Omental fat pad (tissue), 4 donors: ENCODE results near the gene RYR2. TPM values are rescaled to one million over a fixed set of nuclear protein-coding genes. Genes with fewer than 3 reads are reported as not detected.
"Not testable (repeated sequence)": the region's sequence is repeated elsewhere in the genome, so short reads cannot be mapped to it uniquely, and the experiment has no call there.

ENCODE experiments used
- ATAC-seq: fragments of 150-250 bp; one replicate; pipeline ENCODE4 v1.9.1; 2016; ENCODE audit warnings: mild to moderate bottlenecking, moderate library complexity; ENCODE audit not compliant: low FRiP score
- DNase-seq: peaks from one replicate; pipeline ENCODE4 v3.0.0-alpha.2; 2019; ENCODE audit warnings: low spot score
- total RNA-seq, 4 donors: library from RNA; depleted of rRNA; stranded (reverse); fragments of >200 nt; gene quantifications; one replicate each; pipeline ENCODE4 v1.1.0, GENCODE V29; 2016
- TF ChIP-seq, protein P1 (sequence below), 3 donors: fragments of 450-650 bp; IDR thresholded peaks; one replicate each; pipeline ENCODE4 v1.5.1; 2016 to 2017; ENCODE audit warnings: antibody characterized with exemption in 3 of 3, mild to moderate bottlenecking in 3 of 3, moderate library complexity in 2 of 3

Gene RYR2
- total RNA-seq, 4 donors from 2014 or later: 0.19 to 2.4 (median 1.2) TPM

DNA sequence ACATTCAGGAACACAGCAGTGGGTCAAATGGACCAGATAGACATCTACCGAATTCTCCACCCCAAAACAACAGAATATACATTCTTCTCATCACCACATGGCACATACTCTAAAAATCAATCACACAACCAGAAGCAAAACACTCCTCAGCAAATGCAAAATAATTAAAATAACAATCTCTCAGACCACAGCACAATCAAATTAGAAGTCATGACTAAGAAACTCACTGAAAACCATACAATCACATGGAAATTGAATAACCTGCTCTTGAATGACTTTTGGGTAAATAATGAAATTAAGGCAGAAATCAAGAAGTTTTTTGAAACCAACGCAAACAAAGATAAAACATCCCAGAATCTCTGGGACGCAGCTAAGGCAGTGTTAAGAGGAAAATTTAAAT is 799.5 kb downstream of the RYR2 start:
- TF ChIP-seq, protein P1, sequence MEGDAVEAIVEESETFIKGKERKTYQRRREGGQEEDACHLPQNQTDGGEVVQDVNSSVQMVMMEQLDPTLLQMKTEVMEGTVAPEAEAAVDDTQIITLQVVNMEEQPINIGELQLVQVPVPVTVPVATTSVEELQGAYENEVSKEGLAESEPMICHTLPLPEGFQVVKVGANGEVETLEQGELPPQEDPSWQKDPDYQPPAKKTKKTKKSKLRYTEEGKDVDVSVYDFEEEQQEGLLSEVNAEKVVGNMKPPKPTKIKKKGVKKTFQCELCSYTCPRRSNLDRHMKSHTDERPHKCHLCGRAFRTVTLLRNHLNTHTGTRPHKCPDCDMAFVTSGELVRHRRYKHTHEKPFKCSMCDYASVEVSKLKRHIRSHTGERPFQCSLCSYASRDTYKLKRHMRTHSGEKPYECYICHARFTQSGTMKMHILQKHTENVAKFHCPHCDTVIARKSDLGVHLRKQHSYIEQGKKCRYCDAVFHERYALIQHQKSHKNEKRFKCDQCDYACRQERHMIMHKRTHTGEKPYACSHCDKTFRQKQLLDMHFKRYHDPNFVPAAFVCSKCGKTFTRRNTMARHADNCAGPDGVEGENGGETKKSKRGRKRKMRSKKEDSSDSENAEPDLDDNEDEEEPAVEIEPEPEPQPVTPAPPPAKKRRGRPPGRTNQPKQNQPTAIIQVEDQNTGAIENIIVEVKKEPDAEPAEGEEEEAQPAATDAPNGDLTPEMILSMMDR (IDR thresholded peaks at IDR 0.05): no peak
- no peak for DNase-seq
- no peak for ATAC-seq

DNA sequence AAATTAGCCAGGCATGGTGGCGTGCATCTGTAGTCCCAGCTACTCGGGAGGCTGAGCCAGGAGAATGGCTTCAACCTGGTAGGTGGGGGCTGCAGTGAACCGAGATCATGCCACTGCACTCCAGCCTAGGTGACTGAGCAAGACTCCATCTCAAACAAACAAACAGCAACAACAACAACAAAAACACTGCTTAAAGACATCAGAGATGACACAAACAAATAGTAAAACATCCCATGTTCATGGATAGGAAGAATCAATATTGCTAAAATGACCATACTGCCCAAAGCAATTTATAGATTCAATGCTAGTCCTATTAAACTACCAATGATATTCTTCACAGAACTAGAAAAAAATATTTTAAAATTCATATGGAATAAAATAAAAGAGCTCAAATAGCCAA is 801.5 kb downstream of the RYR2 start:
- not testable (repeated sequence) for ATAC-seq, DNase-seq

DNA sequence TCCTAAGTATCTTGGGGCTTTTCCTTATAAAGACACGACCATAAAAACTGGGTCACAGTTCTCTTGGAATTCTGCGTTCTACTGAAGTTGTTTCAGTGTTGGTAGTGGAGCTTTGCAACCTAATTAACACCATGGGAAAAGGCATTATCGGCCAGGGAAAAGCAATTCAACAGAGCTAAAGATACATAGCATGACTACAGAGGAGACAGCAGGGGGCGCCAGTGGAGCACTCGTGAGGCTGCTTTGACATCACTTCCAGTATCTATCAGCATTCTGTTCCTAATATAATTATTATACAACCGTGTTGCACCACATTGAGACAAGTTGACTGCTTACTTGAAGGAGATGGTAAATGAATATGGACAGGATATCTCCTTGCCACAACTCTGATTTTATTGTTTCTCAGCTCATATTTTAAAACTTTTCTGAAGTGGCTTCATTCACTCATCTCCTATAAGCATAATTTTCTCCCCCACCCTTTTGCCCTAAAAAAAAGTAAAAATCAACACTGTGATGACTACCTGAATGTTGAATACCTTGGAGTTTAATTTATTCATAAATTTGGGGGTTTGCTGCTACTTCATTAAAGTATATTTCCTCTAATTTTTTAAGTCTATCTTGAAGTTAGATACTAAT is 809.3 kb downstream of the RYR2 start:
- TF ChIP-seq, protein P1 (IDR thresholded peaks at IDR 0.05): no peak
- no peak for ATAC-seq

DNA sequence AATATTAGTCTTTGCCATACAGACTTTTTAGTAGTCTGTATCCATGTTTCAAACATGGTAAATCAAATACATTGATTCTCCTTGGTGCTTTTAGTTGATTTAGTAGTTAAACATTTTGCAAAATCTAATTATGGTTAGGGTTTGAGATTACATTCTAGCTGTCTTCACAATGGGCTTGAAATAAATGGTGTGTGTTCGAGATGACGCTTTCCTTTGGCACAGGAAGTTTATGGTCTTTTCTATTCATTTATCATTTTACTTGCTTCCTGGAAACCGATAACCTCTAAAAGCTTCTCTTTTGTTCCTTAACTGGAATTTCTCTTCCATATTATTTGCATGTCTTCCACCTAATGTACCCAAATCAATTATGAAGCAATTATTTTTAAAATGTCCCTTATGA is 810.4 kb downstream of the RYR2 start:
- TF ChIP-seq, protein P1 (IDR thresholded peaks at IDR 0.05): no peak
- ATAC-seq (no peak), DNase-seq (no peak)

More for the DNA sequence above, 809.3 kb downstream of the RYR2 start:
- no peak for DNase-seq

DNA sequence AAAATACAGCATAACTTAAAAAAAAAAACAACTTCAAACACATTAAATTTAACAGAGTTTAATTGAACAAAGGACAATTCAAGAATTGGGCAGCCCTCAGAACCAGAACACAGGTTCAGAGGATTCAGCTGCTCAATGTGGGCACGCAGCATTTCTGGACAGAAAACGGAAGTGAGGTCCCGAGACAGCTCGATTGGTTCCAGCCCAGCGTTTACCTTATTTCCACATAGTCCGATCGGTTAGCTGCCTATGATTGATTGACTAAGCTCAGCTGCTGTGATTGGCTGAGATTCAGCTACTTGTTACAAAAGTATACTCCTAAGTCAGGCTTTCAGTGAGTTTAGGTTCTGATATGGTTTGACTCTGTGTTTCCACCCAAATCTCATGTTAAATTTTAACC is 815.5 kb downstream of the RYR2 start:
- no peak for DNase-seq
- TF ChIP-seq, protein P1 (IDR thresholded peaks at IDR 0.05): no peak
- ATAC-seq: no peak

DNA sequence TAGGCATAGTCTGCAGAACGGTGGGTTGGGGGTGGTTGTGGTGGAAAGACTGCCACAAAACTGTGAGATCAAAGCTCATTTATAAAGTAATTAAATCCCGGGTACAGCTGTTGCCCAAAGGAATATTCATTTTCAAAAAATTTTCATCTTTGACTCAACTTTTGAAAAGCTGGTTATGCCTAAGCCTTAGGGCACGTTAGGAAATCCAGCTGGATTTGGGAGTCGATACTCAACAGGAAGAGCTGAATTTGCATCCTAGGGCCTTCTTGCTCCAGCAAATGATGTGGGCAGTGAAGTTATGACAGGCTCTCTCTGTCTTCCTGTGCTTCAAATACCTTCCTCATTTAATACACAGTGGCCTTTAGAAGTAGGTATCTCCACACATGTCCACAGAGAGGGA is 817.0 kb downstream of the RYR2 start:
- ATAC-seq: no peak
- TF ChIP-seq, protein P1 (IDR thresholded peaks at IDR 0.05): no peak
- DNase-seq: no peak

DNA sequence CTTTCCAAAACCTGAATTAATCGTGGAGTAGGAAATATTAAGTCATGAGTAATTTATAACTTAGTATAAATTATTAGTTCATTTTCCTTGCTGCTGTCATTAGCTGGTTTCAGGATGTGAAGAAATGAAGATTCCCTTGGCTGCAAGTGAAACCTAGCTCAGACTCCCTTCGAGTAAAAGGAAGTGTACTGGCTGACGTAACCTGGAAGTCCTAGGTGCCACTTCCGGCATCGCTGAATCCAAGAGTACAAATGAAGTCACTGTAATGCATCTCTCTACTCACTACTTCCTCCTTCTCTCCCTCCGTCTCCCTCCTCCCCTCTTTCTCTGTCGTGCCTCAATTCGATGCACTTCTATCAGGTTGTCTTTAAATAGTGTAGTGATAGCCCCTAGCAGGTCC is 820.0 kb downstream of the RYR2 start:
- DNase-seq: no peak
- no peak for ATAC-seq
- TF ChIP-seq, protein P1 (IDR thresholded peaks at IDR 0.05): no peak
